ENCODE results near the gene ATP8B4. TPM values are rescaled to one million over a fixed set of nuclear protein-coding genes. Genes with fewer than 3 reads are reported as not detected.

Gene ATP8B4
- total and polyA plus RNA-seq, 10 of the 15 experiments (the other 5 are each of a cell fraction or from before 2014, with no cell fraction given) = 0.02 to 0.94 (median 0.19) TPM

GRCh38 chr15:49827311-49827710 is 291.7 kb downstream of the ATP8B4 start:
- RAD21 ChIA-PET (ENCODE audit: unreplicated experiment) = no interaction called here
- no peak for FAIRE-seq
- POLR2A ChIA-PET = no interaction called here
- TF ChIP-seq RB1 (IDR thresholded peaks at IDR 0.05; ENCODE audit: borderline replicate concordance) (no peak), TBL1XR1 (IDR thresholded peaks at IDR 0.05; ENCODE audit: low read depth, low read length) (no peak), MXI1 (IDR thresholded peaks at IDR 0.05; ENCODE audit: low read depth, low read length) (no peak), GATAD2B (conservative IDR thresholded peaks at IDR 0.05; ENCODE audit: low read depth) (no peak), HCFC1 (IDR thresholded peaks at IDR 0.05; ENCODE audit: low read length) (no peak), POLR2AphosphoS5 (IDR thresholded peaks at IDR 0.05; ENCODE audit: low read length) (no peak)
- intact Hi-C loops (cut with micrococcal nuclease; ENCODE audit: unreplicated experiment) = no loop called here
- no peak overlapping the region for H2AFZ ChIP-seq (ENCODE audit: control insufficient read depth, low read depth, low read length)
- no peak overlapping the region for H3K27ac ChIP-seq (ENCODE audit: control insufficient read depth, insufficient read depth)
- SMC1A ChIA-PET (ENCODE audit: uncharacterized antibody, unreplicated experiment) = no interaction called here
- H3K9me3 ChIP-seq (replicated peaks; ENCODE audit: control insufficient read depth, insufficient read depth, low read length) = no peaks in the 10 kb centered on the region
- 75% methylated on average over 1 of the region's 1 CpG for WGBS (ENCODE audit: insufficient coverage, insufficient replicate concordance, low lambda C conversion rate, missing lambda C conversion rate)
- BruUV-seq (replicated peaks) = no TSS peak
- no peak for ATAC-seq
- H3K4me2 ChIP-seq (ENCODE audit: control insufficient read depth, insufficient read depth) = no peak overlapping the region
- no peak for DNase-seq (ENCODE audit: low read depth, low spot score)
- CTCF ChIA-PET = no interaction called here
- no peak overlapping the region for H3K4me3 ChIP-seq
- no peaks in the 10 kb centered on the region for H4K20me1 ChIP-seq (ENCODE audit: control insufficient read depth, insufficient read depth)
- no peaks in the 10 kb centered on the region for H3K4me1 ChIP-seq (ENCODE audit: control insufficient read depth, insufficient read depth, low read length)
- no peaks in the 10 kb centered on the region for H3K36me3 ChIP-seq (ENCODE audit: control insufficient read depth in 2 of 2, insufficient read depth in 2 of 2, low read length in 1 of 2)
- in situ Hi-C loops (cut with MboI) = no loop called here
- H3K9ac ChIP-seq (ENCODE audit: control insufficient read depth, insufficient read depth, low read length) = no peak overlapping the region
- H3K27me3 ChIP-seq (replicated peaks in 1 of 2; ENCODE audit: control insufficient read depth in 2 of 2, insufficient read depth in 2 of 2, low read length in 1 of 2) = no peaks in the 10 kb centered on the region
- no peaks in the 10 kb centered on the region for H3K79me2 ChIP-seq (ENCODE audit: control insufficient read depth, insufficient read depth, low read length)

- FAIRE-seq (no peak), ATAC-seq (no peak), DNase-seq (ENCODE audit: low read depth, low spot score) (no peak)
- intact Hi-C loops (cut with micrococcal nuclease; ENCODE audit: unreplicated experiment) (no loop called here), in situ Hi-C loops (cut with MboI) (no loop called here)
- TF ChIP-seq HSF1 (IDR thresholded peaks at IDR 0.05; ENCODE audit: low read depth, low read length) = no peak
- no peak for TF ChIP-seq CREM (IDR thresholded peaks at IDR 0.05; ENCODE audit: low read depth)
- no peak for TF ChIP-seq CUX1 (IDR thresholded peaks at IDR 0.05; ENCODE audit: insufficient replicate concordance, low read depth, low read length)
- CTCF ChIA-PET = no interaction called here
- Histone ChIP-seq H3K9ac (ENCODE audit: control insufficient read depth, insufficient read depth, low read length) (no peak overlapping the region), H2AFZ (ENCODE audit: control insufficient read depth, low read depth, low read length) (no peak overlapping the region), H4K20me1 (ENCODE audit: control insufficient read depth, insufficient read depth) (no peaks in the 10 kb centered on the region), H3K9me3 (replicated peaks; ENCODE audit: control insufficient read depth, insufficient read depth, low read length) (no peaks in the 10 kb centered on the region), H3K36me3 (ENCODE audit: control insufficient read depth in 2 of 2, insufficient read depth in 2 of 2, low read length in 1 of 2) (no peaks in the 10 kb centered on the region), H3K27me3 (replicated peaks in 1 of 2; ENCODE audit: control insufficient read depth in 2 of 2, insufficient read depth in 2 of 2, low read length in 1 of 2) (no peaks in the 10 kb centered on the region), H3K27ac (ENCODE audit: control insufficient read depth, insufficient read depth) (no peak overlapping the region), H3K4me1 (ENCODE audit: control insufficient read depth, insufficient read depth, low read length) (no peaks in the 10 kb centered on the region), H3K4me3 (no peak overlapping the region), H3K79me2 (ENCODE audit: control insufficient read depth, insufficient read depth, low read length) (no peaks in the 10 kb centered on the region), H3K4me2 (ENCODE audit: control insufficient read depth, insufficient read depth) (no peak overlapping the region)
- POLR2A ChIA-PET = no interaction called here
- BruUV-seq (replicated peaks) = no TSS peak
- SMC1A ChIA-PET (ENCODE audit: uncharacterized antibody, unreplicated experiment) = no interaction called here
- RAD21 ChIA-PET (ENCODE audit: unreplicated experiment) = no interaction called here
These were observed 292.3 kb downstream of the ATP8B4 start for GRCh38 chr15:49826640-49827234.

Data from GM12878 (cell line).